Measurements from ENCODE around the gene CASKIN1. TPM values are rescaled to one million over a fixed set of nuclear protein-coding genes. Genes with fewer than 3 reads are reported as not detected.

The CASKIN1 gene
- total RNA-seq, 1 experiment from 2014 or later, result 7.9 TPM

DNA sequence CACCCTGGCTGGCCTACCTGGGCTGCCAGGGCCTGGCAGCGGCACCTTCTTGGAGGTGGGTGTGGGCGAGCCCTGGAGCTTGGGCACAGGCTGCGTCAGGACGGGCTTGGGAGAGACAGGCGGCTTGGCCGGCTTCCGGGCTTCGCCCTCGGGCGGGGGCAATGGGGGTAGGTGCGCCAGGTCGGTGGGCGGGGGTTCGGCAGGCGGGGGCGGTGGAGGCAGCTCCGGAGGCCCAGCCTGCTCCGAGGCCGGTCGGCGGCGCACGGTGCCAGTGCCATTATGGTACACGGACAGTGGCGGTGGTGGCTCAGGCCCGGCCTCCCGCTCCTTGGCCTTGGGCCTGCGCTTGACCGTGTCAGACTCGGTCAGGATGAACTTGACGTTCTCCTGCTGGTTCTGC, 16.8 kb downstream of the CASKIN1 start:
- Histone ChIP-seq H2BK120ac (ENCODE audit: low read depth, low read length, poor library complexity, severe bottlenecking) (no peak overlapping the region), H3K79me1 (ENCODE audit: insufficient read depth, low read depth, low read length, poor library complexity, severe bottlenecking) (no peaks in the 10 kb centered on the region), H2BK12ac (ENCODE audit: insufficient read length, low read depth, low read length) (no peak overlapping the region), H2BK5ac (ENCODE audit: insufficient read length, low read length) (no peak overlapping the region), H3K27me3 (ENCODE audit: insufficient read depth, low read length) (no peaks in the 10 kb centered on the region), H3K9ac (ENCODE audit: extremely low read depth, insufficient read length, low read length) (no peak overlapping the region), H4K20me1 (ENCODE audit: control insufficient read depth, insufficient read depth, insufficient read length) (peaks cover 3% of the 10 kb centered on the region), H4K8ac (replicated peaks; ENCODE audit: insufficient read length, low read depth, low read length) (no peak overlapping the region), H3K18ac (ENCODE audit: insufficient read length, low read depth, low read length) (no peak overlapping the region), H4K91ac (ENCODE audit: insufficient read length, low read depth, low read length) (no peak overlapping the region), H2BK20ac (ENCODE audit: low read depth, low read length, poor library complexity, severe bottlenecking) (no peak overlapping the region), H2BK15ac (ENCODE audit: low read depth, low read length) (no peak overlapping the region), H3K23me2 (ENCODE audit: insufficient read length, low read depth, low read length, poor library complexity, severe bottlenecking) (peaks cover 4% of the 10 kb centered on the region), H3K9me3 (ENCODE audit: control insufficient read depth, low read depth, low read length) (no peaks in the 10 kb centered on the region), H3K14ac (ENCODE audit: insufficient read depth, low read length) (no peak overlapping the region), H3K27ac (ENCODE audit: insufficient read length, low read depth, low read length) (no peak overlapping the region), H3K23ac (ENCODE audit: insufficient read length, low read depth, low read length) (no peak overlapping the region), H3K79me2 (ENCODE audit: insufficient read depth, low read length) (no peaks in the 10 kb centered on the region), H3K4me1 (ENCODE audit: insufficient read depth, low read length) (no peaks in the 10 kb centered on the region), H3T11ph (ENCODE audit: low read length) (no peak overlapping the region), H3K4ac (ENCODE audit: low read depth, low read length) (no peak overlapping the region), H2AFZ (ENCODE audit: low read length) (no peak overlapping the region), H4K5ac (ENCODE audit: insufficient read length, low read depth, low read length) (no peak overlapping the region), H2AK5ac (ENCODE audit: insufficient read length, low read length) (no peak overlapping the region), H3K56ac (ENCODE audit: insufficient read length, low read depth, low read length) (no peak overlapping the region), H3K4me2 (ENCODE audit: insufficient read depth, insufficient read length, low read length) (no peak overlapping the region)
- TF ChIP-seq, protein P1, sequence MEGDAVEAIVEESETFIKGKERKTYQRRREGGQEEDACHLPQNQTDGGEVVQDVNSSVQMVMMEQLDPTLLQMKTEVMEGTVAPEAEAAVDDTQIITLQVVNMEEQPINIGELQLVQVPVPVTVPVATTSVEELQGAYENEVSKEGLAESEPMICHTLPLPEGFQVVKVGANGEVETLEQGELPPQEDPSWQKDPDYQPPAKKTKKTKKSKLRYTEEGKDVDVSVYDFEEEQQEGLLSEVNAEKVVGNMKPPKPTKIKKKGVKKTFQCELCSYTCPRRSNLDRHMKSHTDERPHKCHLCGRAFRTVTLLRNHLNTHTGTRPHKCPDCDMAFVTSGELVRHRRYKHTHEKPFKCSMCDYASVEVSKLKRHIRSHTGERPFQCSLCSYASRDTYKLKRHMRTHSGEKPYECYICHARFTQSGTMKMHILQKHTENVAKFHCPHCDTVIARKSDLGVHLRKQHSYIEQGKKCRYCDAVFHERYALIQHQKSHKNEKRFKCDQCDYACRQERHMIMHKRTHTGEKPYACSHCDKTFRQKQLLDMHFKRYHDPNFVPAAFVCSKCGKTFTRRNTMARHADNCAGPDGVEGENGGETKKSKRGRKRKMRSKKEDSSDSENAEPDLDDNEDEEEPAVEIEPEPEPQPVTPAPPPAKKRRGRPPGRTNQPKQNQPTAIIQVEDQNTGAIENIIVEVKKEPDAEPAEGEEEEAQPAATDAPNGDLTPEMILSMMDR (conservative IDR thresholded peaks at IDR 0.05), result no peak
- Mint-ChIP-seq H3K27me3 (ENCODE audit: low read depth) (no peaks in the 10 kb centered on the region), H3K4me3 (no peak overlapping the region), H3K9me3 (no peaks in the 10 kb centered on the region), H3K4me1 (peaks cover 3 to 7% of the 10 kb centered on the region in 2 experiments), H3K27ac (no peak overlapping the region), H3K36me3 (ENCODE audit: insufficient read depth in 1 of 3, low read depth in 3 of 3) (peaks cover 3 to 30% (median 29%) of the 10 kb centered on the region in 3 experiments)
- no peak for DNase-seq
- WGBS (ENCODE audit: extremely low coverage, insufficient read length, low lambda C conversion rate), result no CpG with 5 or more reads among the region's 31 CpGs

All from H9 (cell line).